Immature natural killer cell (primary cell): Measurements from ENCODE around the gene CNOT10. TPM values are rescaled to one million over a fixed set of nuclear protein-coding genes. Genes with fewer than 3 reads are reported as not detected.
"Not testable (repeated sequence)": the region's sequence is repeated elsewhere in the genome, so short reads cannot be mapped to it uniquely, and the experiment has no call there.

Experiments
- DNase-seq, 3 donors: peaks; one replicate each; pipeline ENCODE4 v3.0.0; 2022; ENCODE audit warnings: mixed read lengths in 1 of 3
- H3K27ac Mint-ChIP-seq, 6 donors: one replicate each; pipeline ENCODE4 v1.8.0; 2020; ENCODE audit warnings: mixed read lengths in 6 of 6, mild to moderate bottlenecking in 5 of 6, inconsistent platforms in 4 of 6, moderate library complexity in 3 of 6
- H3K27me3 Mint-ChIP-seq, 3 donors: one replicate each; pipeline ENCODE4 v1.8.0; 2020 to 2021; ENCODE audit warnings: low read depth in 3 of 3, mild to moderate bottlenecking in 3 of 3, mixed read lengths in 3 of 3, moderate library complexity in 3 of 3, inconsistent platforms in 1 of 3
- H3K36me3 Mint-ChIP-seq, 3 donors: one replicate each; pipeline ENCODE4 v1.8.0; 2020; ENCODE audit warnings: mixed read lengths in 3 of 3, inconsistent platforms in 2 of 3, mild to moderate bottlenecking in 2 of 3
- H3K4me1 Mint-ChIP-seq, 2 donors: one replicate each; pipeline ENCODE4 v1.8.0; 2020; ENCODE audit warnings: inconsistent platforms in 2 of 2, mild to moderate bottlenecking in 2 of 2, mixed read lengths in 2 of 2, moderate library complexity in 1 of 2
- H3K4me3 Mint-ChIP-seq, 5 donors: one replicate each; pipeline ENCODE4 v1.8.0; 2020; ENCODE audit warnings: mild to moderate bottlenecking in 5 of 5, mixed read lengths in 5 of 5, inconsistent platforms in 3 of 5, moderate library complexity in 3 of 5
- H3K9me3 Mint-ChIP-seq, 6 donors: one replicate each; pipeline ENCODE4 v1.8.0; 2020; ENCODE audit warnings: mild to moderate bottlenecking in 6 of 6, mixed read lengths in 6 of 6, inconsistent platforms in 4 of 6, moderate library complexity in 3 of 6
- polyA plus RNA-seq, 3 donors: library from polyadenylated mRNA; unstranded; fragments of 300-500 nt; fragmentation: Illumina TruSeq; gene quantifications; one replicate each; pipeline ENCODE4 v1.2.3, GENCODE V29; 2021

Gene CNOT10, protein sequence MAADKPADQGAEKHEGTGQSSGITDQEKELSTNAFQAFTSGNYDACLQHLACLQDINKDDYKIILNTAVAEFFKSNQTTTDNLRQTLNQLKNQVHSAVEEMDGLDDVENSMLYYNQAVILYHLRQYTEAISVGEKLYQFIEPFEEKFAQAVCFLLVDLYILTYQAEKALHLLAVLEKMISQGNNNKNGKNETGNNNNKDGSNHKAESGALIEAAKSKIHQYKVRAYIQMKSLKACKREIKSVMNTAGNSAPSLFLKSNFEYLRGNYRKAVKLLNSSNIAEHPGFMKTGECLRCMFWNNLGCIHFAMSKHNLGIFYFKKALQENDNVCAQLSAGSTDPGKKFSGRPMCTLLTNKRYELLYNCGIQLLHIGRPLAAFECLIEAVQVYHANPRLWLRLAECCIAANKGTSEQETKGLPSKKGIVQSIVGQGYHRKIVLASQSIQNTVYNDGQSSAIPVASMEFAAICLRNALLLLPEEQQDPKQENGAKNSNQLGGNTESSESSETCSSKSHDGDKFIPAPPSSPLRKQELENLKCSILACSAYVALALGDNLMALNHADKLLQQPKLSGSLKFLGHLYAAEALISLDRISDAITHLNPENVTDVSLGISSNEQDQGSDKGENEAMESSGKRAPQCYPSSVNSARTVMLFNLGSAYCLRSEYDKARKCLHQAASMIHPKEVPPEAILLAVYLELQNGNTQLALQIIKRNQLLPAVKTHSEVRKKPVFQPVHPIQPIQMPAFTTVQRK
- 10 to 100 TPM; 23.6 to 36.7 (median 26.6) TPM for polyA plus RNA-seq

DNA sequence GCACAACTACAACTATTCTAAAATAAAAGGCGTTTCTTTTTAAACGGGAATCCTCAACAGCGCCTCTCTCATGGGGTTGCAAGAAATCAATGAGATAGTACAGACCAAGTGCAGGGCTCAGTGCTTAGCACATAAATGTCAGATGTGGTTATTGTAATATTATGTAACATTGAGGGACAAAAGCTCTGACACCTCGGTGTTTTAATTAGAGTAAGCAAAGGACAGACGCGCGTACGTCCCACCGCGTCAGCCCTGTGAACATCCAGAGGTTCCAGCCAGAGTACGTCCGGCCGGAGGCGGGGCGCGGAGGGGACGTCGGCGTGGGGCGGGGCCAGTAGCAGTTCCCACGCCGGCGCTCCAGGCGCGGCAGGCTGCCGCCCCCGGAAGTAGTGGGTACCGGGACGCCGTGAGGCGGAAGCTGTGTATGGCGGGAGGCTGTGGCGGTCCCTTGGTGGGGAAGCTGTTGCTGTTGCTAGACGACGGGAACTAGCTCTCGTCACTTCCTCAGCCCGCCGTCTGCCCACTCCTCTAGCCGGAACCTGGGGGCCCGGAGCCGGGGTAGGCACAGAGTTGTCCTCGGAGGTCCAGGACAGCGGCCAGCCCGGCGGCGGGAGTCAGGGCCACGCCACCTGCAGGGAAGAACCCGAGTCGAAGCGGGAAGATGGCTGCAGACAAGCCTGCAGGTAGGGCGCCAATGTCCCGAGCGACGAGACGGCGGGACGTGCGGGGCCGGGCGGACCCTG, at the start of gene CNOT10:
CNOT10 (plus strand) TSS at position 389 of the 743 bp plus-strand sequence; CDS start at position 662, 273 bp downstream.
- peak within 1 kb of the TSS; percentile 86 to 95 (median 93) for H3K4me3 Mint-ChIP-seq
- DNase-seq: peak; percentile 97 to 98 (median 97)
- H3K27me3 Mint-ChIP-seq: peaks cover 12 to 16% (median 13%) of the 10 kb centered on the region in 3 donors
- no peaks in the 10 kb centered on the region for H3K9me3 Mint-ChIP-seq
- H3K4me1 Mint-ChIP-seq: peaks cover 32 to 48% of the 10 kb centered on the region in 2 donors
- H3K27ac Mint-ChIP-seq: peak within 1 kb of the TSS; percentile 87 to 96 (median 93)
- peaks cover 4 to 5% (median 4%) of the 10 kb centered on the region in 3 donors for H3K36me3 Mint-ChIP-seq

DNA sequence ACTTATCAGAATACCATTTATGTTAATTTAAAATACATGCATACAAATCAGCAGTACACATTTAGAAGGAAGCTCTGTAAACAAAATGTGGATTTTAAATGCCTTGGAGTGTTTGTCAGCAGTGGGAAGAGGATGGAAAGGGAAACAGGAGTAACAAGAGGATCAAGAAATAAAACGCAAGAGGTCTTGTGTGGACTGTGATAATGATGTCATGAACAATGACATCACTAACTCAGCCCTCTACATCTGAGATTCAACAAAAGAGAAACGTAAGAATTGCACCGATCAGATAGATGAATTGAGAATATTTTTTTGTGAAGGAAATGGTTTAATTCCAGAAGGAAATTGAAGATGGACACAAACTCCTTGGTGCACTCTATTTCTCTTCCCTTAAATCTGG, 44.0 kb upstream of the CNOT10 start:
- no peak for DNase-seq
- Mint-ChIP-seq H3K4me1 (no peaks in the 10 kb centered on the region), H3K9me3 (no peaks in the 10 kb centered on the region), H3K4me3 (no peak overlapping the region), H3K27me3 (peaks cover 0 to 4% (median 3%) of the 10 kb centered on the region in 3 donors), H3K36me3 (no peaks in the 10 kb centered on the region), H3K27ac (no peak overlapping the region)

DNA sequence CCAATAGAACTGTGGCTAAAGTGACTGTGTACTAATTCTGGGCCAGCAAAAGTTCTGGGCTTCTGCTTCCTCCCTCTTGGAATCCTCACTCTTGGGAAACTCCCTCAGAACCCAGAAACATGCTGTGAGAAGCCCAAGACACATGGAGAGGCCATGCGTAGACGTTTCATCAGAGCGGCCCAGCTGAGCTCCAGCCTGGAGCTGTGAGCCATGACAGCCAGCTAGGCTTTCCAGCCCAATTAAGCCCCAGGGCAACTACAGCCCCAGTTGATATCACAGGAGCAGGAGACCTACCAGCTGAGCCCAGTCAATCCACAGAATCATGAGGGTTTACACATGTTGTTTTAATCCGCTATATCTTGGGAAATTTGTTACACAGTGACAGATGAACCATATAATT, 43.6 kb upstream of the CNOT10 start:
- H3K4me1 Mint-ChIP-seq: no peaks in the 10 kb centered on the region
- H3K27ac Mint-ChIP-seq: no peak overlapping the region
- peaks cover 0 to 4% (median 3%) of the 10 kb centered on the region in 3 donors for H3K27me3 Mint-ChIP-seq
- no peak for DNase-seq
- H3K36me3 Mint-ChIP-seq: no peaks in the 10 kb centered on the region
- H3K4me3 Mint-ChIP-seq: no peak overlapping the region
- H3K9me3 Mint-ChIP-seq: no peaks in the 10 kb centered on the region

DNA sequence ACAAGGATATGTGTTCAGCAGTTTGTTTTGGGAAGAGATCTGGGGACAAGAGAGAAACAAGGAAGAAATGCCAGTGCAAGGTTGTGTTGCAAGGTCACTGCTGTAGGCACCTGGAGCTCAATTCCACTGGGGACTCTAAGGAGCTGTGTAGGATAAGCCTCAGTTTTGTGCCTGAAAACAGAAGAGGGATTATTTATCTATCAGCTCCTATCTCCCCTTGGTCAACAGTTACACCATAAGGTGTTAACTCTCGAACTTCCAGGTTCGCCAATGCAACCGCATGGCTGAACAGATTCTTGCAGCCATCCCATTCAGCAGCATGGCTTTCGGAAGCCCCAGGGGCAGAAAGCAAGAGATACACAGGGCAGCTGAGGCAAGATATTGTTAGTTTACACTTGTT, 41.6 kb upstream of the CNOT10 start:
- H3K36me3 Mint-ChIP-seq: no peaks in the 10 kb centered on the region
- H3K27me3 Mint-ChIP-seq: peaks cover 3 to 4% (median 4%) of the 10 kb centered on the region in 3 donors
- no peak for DNase-seq
- no peak overlapping the region for H3K27ac Mint-ChIP-seq
- H3K4me3 Mint-ChIP-seq: no peak overlapping the region
- H3K4me1 Mint-ChIP-seq: no peaks in the 10 kb centered on the region
- no peaks in the 10 kb centered on the region for H3K9me3 Mint-ChIP-seq

DNA sequence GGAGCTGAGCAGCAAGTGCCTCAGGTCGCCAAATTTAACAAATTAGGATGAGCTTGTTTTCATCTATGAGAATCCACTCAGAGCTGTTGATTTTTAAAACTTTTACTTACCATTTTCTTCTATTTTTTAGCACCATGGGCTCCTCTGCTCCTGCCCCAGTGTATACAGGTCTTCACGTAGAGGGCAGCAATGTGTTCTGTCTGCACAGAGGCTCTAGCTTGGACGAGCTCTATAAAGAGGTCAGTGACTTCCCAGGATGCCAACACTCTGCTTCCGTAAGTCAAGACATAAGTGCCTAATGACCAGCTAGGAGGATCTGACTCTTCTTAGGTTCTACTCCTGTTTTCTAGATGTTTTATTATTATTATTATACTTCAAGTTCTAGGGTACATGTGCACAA, 41.2 kb upstream of the CNOT10 start:
- no peaks in the 10 kb centered on the region for H3K36me3 Mint-ChIP-seq
- no peaks in the 10 kb centered on the region for H3K4me1 Mint-ChIP-seq
- no peak overlapping the region for H3K27ac Mint-ChIP-seq
- no peak overlapping the region for H3K4me3 Mint-ChIP-seq
- H3K9me3 Mint-ChIP-seq: no peaks in the 10 kb centered on the region
- no peak for DNase-seq
- peaks cover 3 to 4% (median 4%) of the 10 kb centered on the region in 3 donors for H3K27me3 Mint-ChIP-seq

DNA sequence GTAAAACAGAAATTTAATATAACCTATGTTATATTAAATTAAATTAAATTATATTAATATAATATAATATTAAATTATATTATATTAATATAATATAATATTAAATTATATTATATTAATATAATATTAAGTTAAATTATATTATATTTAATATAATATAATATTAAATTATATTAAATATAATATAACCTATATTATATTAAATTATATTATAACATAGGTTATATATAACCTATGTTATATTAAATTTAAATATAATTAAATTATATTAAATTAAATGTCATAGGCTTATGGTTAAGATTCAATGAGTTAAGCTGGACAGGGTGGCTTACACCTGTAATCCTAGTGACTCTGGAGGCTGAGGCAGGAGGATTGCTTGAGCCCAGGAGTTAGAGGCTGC, 40.6 kb upstream of the CNOT10 start:
- H3K4me1 Mint-ChIP-seq: no peaks in the 10 kb centered on the region
- H3K9me3 Mint-ChIP-seq: no peaks in the 10 kb centered on the region
- H3K27ac Mint-ChIP-seq: no peak overlapping the region
- no peak for DNase-seq
- H3K27me3 Mint-ChIP-seq: peaks cover 3 to 4% (median 4%) of the 10 kb centered on the region in 3 donors
- H3K36me3 Mint-ChIP-seq: no peaks in the 10 kb centered on the region
- no peak overlapping the region for H3K4me3 Mint-ChIP-seq

DNA sequence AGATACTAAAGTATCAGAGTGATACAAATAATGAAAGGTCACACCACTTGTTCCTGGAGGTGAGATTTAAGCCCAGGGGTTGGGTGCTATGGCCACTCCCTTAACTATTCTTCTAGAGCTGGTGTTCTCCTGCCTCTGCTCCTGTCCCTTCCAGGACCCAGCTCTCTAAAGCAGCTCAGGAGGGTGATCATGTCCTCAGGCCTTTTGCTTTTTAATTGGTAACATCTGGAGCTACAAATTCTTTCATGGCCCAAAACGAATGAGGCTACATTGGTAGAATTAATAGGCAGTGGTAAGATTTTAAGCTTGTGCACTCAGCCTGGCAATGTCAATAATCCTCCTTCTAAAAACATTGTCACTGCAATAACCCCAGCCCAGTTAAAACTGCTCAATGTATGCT, 38.2 kb upstream of the CNOT10 start:
- Mint-ChIP-seq H3K4me1 (no peaks in the 10 kb centered on the region), H3K4me3 (no peak overlapping the region), H3K27ac (no peak overlapping the region), H3K27me3 (peaks cover 0 to 4% (median 0%) of the 10 kb centered on the region in 3 donors), H3K36me3 (no peaks in the 10 kb centered on the region), H3K9me3 (no peaks in the 10 kb centered on the region)
- no peak for DNase-seq

DNA sequence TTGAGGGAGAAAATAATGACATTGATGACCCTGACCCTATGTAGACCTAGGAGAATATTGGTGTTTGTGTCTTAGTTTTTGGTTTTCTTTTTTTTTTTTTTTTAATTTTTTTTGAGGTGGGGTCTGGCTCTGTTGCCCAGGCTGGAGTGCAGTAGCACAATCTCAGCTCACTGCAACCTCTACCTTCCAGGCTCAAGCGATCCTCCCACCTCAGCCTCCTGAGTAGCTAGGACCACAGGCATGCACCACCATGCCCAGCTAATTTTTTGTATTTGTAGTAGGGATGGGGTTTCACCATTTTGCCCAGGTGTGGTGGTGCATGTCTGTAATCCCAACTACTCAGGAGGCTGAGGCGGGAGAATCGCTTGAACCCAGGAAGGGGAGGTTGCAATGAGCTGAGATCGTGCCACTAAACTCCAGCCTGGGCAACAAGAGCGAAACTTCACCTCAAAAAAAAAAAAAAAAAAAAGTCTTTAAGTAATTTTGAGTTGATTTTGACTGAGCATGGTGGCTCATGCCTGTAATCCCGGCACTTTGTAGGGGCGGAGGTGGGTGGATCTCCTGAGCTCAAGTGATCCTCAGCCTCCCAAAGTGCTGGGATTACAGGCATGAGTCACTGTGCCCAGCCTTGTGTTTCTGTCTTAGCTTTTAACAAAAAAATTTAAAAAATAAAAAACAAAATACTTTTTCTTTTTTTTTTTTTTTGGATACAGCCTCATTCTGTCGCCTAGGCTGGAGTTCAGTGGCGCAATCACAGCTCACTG, 32.5 kb upstream of the CNOT10 start:
- H3K4me3 Mint-ChIP-seq, H3K9me3 Mint-ChIP-seq, H3K36me3 Mint-ChIP-seq, H3K27me3 Mint-ChIP-seq, H3K27ac Mint-ChIP-seq, H3K4me1 Mint-ChIP-seq, DNase-seq: not testable (repeated sequence)

DNA sequence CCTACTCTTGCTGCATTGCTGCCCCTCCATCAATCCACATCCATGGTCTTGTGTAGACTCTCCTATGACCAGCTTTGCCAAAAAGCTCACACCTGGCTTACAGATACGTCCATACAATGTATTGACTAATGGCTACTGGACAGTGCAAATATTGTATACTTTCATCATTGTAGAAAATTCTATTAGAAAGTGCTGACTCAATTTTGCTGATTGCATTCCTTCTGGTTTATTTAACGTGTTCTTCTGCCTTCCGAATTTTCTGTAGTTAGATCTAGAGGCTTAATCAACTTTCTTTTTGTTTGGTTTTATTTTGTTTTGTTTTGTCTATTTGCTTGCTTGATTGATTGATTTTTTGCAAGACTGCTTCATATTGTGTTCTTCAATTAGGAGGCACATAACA, 29.8 kb upstream of the CNOT10 start:
- no peak overlapping the region for H3K27ac Mint-ChIP-seq
- H3K27me3 Mint-ChIP-seq: peaks cover 2 to 11% (median 6%) of the 10 kb centered on the region in 3 donors
- H3K4me1 Mint-ChIP-seq: no peaks in the 10 kb centered on the region

DNA sequence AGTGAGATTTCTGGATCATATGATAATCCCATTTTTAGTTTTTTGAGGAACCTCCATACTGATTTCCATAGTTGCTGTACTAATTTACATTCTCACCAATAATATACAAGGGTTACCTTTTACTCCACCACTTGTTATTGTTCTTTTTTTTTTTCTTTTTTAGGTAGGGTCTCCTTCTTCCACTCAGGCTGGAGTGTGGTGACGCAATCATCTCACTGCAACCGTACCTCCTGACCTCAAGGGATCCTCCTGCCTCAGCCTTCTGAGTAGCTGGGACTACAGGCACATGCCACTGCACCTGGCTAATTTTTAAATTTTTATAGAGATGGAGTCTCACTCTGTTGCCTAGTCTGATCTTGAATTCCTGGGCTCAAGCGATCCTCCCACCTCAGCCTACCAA, 24.4 kb upstream of the CNOT10 start:
- DNase-seq: no peak
- Mint-ChIP-seq H3K4me3 (no peak overlapping the region), H3K9me3 (no peaks in the 10 kb centered on the region), H3K27me3 (peaks cover 3 to 14% (median 4%) of the 10 kb centered on the region in 3 donors), H3K27ac (no peak overlapping the region), H3K36me3 (no peaks in the 10 kb centered on the region), H3K4me1 (no peaks in the 10 kb centered on the region)

More for the DNA sequence above, 29.8 kb upstream of the CNOT10 start:
- DNase-seq: no peak
- H3K4me3 Mint-ChIP-seq: no peak overlapping the region
- H3K9me3 Mint-ChIP-seq: no peaks in the 10 kb centered on the region
- no peaks in the 10 kb centered on the region for H3K36me3 Mint-ChIP-seq

DNA sequence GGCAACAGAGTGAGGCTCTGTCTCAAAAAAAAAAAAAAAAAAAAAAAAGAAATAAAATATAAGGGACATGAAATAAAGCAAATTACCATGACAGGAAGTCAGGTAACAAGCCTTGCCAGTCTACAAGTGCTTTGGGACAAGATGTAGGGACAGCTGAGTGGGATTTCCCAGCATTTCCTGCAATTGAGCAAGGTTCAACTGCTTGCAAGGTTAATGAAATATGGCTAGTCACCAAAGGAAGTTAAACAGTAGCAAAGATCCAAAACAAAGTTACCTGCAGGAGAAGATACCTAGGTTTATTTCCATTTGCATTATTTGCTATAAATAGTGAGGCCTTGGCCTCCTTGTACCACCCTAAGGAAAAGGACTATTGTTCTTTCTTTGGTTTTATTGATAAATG, 22.3 kb upstream of the CNOT10 start:
- Mint-ChIP-seq H3K4me1 (no peaks in the 10 kb centered on the region), H3K36me3 (no peaks in the 10 kb centered on the region), H3K9me3 (no peaks in the 10 kb centered on the region), H3K27ac (peak overlapping the region in 1 of 6 donors; percentile 22), H3K4me3 (no peak overlapping the region), H3K27me3 (peaks cover 0 to 14% (median 3%) of the 10 kb centered on the region in 3 donors)
- no peak for DNase-seq

DNA sequence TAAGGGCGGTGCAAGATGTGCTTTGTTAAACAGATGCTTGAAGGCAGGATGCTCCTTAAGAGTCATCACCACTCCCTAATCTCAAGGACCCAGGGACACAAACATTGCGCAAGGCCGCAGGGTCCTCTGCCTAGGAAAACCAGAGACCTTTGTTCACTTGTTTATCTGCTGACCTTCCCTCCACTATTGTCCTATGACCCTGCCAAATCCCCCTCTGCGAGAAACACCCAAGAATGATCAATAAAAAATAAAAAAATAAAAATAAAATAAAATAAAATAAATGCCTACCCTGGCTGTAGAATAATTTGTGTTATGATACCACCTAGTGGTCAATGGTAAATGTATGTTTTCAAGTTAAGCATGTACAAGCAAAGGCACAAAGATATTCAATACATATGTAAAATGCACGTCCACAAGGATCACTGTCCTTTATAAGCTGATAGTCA, 20.3 kb upstream of the CNOT10 start:
- H3K4me1 Mint-ChIP-seq, H3K4me3 Mint-ChIP-seq, H3K27me3 Mint-ChIP-seq, H3K9me3 Mint-ChIP-seq, H3K36me3 Mint-ChIP-seq, H3K27ac Mint-ChIP-seq: not testable (repeated sequence)
- peak; percentile 26 to 38 (median 37) for DNase-seq

DNA sequence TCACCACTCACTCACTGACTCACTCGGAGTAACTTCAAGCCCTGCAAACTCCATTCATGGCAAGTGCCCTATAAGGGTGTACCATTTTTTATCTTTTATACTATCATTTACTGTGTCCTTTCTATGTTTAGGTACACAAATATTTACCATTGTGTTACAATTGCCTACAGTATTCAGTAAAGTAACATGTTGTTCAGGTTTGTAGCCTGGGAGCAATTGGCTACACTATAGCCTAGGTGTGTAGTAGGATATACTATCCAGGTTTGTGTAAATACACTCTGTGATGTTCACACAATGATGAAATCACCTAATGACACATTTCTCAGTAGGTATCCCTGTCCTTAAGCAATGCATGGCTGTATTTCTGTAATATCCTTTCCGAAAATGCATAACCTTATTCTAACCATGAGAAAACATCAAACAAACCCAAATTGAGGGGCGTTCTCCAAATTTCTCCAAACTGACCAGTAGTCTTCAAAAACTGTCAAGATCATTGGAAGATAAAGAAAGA, 17.9 kb upstream of the CNOT10 start:
- H3K4me3 Mint-ChIP-seq: no peak overlapping the region
- no peak overlapping the region for H3K27ac Mint-ChIP-seq
- DNase-seq: no peak
- peaks cover 0 to 2% (median 0%) of the 10 kb centered on the region in 3 donors for H3K27me3 Mint-ChIP-seq
- H3K4me1 Mint-ChIP-seq: no peaks in the 10 kb centered on the region
- H3K36me3 Mint-ChIP-seq: peaks cover 0 to 4% (median 0%) of the 10 kb centered on the region in 3 donors
- no peaks in the 10 kb centered on the region for H3K9me3 Mint-ChIP-seq
